DMS53 (cell line): Measurements from ENCODE around the gene RABGGTA.
A peak's percentile ranks its signal among the peaks of the same experiment; 100 is the strongest.

Experiments
- DNase-seq: peaks from one replicate; lab custom pipeline; 2025; lab: John Stamatoyannopoulos, UW

RABGGTA gene

DNA sequence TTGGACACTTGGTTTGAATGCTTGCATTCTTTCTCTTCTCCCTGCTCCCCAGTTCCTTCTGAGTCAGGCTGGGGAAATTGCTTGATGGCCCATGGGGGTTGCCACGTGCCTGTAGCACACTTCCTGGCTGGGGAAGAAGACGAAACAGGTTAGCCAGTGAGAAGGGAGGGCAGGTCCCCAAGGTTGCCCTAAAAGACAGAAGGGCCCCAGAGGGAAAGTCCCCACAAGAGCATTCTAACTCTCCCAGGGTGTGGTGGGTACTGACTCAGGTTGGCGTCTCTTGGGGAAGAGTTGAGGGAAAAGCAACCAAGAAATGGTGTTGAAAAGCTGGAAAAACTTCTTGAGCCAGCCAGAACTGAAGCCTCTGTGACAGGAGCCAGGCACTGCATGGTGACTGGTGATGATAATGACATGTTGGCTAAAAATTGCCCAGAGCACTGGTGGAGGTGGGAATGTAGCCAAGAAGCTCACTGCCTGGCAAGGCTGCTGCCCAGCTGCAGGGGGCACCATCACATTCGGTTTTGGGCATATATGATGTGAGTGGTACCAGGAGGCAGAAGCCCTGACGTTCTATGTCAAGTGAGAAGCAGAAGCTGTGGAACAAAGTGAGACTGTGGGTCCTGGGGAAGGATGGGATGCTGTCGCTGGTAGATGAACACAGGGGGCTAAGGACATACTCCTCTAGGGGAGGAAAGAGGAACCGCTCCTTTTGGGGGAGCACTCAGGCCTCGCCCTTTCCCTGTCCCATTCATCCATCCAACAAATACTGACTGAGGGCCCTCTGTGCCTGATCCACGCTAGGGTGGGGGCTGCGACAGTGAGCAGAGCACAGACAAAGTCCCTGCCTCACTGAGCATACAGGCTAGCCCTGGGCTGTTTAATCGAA is 8.1 kb upstream of the RABGGTA start:
- DNase-seq, result peak; percentile 30

DNA sequence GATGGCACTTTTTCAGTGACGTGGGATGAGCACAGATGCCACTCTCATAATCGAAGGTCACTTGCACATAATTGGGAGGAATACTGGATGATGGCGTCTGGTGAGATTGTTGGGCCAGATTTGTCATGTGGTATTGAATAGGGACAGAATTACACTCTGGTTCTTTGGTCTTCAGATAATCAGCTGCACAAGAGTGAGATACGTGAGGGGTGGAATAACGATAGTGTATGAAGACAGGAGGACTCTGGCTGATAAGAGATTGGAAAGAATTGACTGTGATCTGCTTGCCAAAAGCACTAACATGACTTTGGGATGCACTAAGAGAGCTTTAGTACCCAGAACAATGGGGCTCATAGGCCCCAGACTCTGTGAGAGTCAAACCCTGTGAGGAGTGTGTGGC is 7.0 kb upstream of the RABGGTA start:
- no peak for DNase-seq

DNA sequence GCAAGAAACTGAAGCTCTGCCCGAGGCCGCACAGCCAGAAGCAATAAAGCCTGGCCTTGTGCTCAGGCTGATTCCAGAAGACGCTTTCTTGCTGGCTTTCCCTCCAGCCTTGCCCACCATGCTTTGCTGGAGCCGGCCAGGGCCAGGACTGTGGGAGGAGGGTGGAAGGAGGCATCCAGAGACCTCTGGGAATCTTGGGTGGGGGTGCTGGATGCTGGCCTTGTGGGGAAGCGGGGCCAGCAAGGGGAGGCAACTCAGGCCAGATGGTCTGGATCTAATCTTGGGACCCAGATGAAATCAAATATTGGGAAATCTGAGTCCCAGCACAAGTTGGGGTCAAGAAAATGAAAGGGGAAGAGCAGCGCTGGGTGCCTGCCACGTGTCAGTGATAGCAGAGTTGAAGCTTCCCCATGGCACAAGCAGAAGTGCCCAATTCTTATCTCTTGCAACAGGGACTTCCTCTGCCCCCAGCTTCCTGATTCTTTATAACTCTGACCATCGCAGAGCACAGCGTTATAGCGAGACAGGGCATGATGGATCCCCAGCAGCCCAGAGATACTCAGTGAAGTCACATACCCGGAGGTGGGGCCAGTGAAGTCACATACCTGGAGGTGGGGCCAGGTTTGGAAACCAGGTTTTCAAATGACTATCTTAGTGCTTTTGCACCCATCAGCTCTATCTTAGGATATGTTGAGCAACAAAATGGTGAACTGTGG is 6.4 kb upstream of the RABGGTA start:
- no peak for DNase-seq

- DNase-seq, result no peak
Measured at GRCh38 chr14:24277071-24277470, 5.7 kb upstream of the RABGGTA start.

GRCh38 chr14:24274101-24274543 is 2.7 kb upstream of the RABGGTA start:
- DNase-seq, result no peak

GRCh38 chr14:24273422-24273998 is 2.1 kb upstream of the RABGGTA start:
- peak; percentile 26 for DNase-seq

GRCh38 chr14:24272467-24272866 is 1.1 kb upstream of the RABGGTA start:
- no peak for DNase-seq

DNA sequence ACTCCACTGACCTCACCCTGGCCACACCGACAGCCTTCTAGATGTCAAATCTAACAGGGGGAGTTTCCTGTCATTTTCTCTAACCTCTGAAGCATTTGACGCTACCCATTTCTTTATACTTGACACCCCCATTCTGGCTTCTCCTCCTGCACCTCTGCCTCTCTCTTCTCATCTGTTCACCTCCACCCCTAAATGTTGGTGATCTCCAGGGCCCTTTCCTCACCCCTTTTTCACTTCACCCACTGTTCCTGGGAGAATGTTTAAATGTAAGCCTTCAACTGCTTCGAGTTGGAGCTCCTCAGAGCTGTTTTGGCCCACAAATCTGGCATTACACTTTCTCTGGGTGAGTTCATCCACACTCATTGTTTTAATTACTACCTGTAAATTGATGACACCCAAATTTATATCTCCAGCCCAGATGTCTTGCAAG is 452 bp upstream of the RABGGTA start:
- DNase-seq, result no peak

- DNase-seq, result peak; percentile 63
Measured at GRCh38 chr14:24270537-24271133, 762 bp downstream of the RABGGTA start.

DNA sequence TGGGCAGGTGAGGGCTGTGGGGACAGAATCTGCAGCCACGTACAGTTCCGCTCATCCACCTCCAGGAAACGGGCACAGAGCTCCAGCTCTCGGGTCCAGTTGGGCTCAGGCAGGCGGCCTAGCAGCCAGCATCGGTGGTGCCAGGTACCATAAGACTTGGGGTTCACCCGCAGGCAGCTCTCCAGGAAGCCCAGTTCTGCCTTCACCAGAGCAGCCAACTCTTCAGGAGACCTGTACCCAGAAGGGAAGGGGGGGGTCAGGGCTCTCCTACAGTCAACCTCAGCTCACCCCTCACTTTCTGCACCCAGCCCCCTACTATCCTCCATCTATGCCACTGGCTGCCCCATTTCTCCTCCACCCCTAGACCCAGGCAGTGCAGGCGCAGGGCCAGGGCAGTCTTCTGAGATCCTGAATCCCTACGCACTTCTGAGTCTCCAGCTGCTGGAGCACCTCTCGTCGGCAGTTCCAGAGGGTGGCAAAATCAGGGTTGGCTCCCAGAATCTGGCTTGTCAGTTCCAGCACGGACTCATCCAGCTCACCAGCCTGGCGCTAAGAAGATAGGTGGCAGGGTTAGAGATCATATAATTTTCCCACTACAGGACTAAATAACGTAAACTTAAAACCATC is 1.4 kb downstream of the RABGGTA start:
- no peak for DNase-seq

DNA sequence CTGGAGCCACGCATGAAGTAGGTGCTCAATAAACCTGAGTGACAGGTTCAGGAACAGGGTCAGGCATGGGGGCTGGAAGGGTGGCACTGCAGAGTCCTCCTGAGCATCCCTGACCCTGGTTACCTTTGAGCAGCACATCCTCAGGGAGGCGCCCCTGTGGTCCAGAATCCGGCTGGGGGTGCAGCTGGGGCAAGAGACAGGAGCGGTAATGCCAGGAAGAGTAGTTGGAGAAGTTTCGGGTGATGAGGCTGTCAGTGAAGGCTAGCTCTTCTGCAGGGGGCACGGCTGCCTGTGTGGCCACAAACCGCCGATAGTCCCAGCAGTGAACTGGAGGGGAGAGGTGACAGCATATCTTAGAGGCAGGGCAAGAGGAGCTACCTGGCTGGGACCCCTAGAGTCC is 2.0 kb downstream of the RABGGTA start:
- DNase-seq, result no peak

- no peak for DNase-seq
Measured at GRCh38 chr14:24268225-24268624, 3.2 kb downstream of the RABGGTA start.

DNA sequence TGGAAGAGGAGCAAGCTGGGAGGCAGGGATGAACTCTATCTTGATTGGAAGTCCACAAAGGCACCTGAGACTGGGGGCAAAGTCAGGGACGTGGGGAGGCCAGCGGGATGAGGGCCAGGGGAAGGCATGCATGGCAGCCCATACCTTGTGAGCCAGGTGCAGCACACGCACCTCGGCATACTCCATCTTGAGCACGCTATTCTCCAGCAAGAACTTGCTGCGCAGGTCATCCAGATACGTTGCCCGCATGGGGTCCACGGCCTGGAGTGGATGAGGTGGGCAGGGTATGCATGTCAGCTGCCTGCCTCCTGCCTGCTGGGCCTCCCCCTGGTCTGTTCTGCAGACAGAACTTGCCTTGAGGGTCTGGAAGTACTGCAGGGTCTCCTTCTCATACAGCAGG is 3.9 kb downstream of the RABGGTA start:
- DNase-seq, result no peak

DNA sequence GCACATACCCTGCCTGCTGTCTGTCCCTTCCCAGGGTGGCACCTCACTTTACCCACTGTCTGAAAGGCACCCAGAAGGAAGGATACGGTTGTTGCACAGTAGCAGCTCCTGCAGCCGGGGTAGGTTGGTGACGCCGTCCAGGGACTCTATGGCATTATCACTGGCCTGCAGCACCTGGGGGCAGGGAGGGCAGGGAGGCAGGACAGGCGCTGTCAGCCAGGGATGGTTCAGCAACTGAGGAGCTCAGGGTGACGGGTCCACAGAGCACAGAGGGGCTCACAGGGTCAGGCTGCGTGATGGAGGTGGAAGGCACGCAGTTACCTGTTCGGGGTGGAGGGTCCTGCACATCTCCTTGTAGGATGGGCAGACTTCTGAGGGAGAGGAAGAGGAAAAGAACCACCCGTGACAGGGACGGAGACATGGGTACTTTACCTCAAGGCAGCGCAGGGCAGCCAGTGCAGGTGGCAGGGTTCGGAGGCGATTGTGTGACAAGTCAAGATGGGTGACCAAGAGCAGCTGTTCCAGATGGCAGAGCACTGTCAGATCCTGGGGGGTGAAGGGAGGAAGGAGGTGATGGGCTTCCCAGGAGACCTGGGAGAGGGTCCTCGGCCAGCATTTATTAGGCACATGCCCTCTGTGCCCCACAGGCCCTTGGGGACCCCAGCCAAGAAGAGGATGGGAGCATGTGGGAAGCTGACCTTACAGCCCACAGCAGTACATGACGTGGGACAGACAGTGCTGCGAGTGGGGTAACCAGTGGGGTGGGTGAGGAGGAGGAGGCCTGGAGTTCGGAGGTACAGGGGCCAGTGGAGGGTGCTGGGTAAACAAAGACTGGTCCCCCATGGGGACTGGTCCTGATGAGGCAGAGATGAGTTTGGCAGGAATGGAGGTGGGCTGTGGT is 4.8 kb downstream of the RABGGTA start:
- DNase-seq, result no peak

GRCh38 chr14:24264298-24264697 is 7.1 kb downstream of the RABGGTA start:
- DNase-seq, result no peak

- no peak for DNase-seq
Measured at GRCh38 chr14:24263848-24264247, 7.5 kb downstream of the RABGGTA start.

DNA sequence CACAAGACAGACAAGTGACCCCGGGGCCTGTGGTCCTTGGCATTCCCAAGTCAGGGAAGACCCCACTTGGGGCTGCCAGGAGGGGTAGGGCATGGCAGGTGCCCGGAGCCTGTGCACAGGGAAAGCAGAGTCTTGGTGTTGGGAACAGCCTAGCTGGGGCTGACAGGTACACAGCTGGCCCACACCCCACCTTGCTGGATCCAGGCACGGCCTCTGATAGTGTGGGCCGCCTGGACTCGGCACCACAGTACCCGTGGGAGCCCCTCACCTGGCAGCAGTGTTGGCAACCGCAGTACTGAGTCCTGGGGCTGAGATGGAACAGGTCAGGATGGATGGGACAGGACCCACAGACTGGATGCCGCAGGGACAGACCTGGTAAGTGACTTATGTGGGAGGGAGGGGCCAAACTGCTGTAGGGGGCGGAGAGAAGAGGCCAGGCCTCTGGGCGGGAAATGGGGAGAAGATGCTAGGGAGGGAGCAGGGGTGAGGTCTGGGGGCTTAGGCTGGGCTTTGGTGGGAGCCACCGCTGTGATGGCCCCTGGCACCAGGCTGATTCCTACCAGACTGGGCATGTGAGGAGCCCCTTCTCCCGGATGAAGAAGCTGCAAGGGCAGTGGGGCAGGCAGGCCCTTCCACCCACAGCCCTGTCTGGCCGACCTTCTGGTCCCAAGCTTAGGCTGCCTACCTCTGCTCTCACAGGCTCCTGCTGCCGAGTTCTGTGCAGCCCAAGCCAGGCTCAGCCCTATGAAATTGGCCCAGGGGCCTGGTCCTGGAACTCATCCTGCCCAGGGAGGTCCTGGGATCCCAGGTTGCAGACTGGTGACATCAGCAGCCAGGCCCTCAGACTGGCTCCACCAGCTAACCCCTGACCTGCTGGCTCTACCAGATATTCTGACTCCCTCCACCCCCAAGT is 8.3 kb downstream of the RABGGTA start, which contains the start of gene TGM1:
TSS of gene TGM1 (minus strand) at position 357 of the 913 bp plus-strand sequence. CDS start 825 bp downstream, outside the sequence.
- no peak for DNase-seq

DNA sequence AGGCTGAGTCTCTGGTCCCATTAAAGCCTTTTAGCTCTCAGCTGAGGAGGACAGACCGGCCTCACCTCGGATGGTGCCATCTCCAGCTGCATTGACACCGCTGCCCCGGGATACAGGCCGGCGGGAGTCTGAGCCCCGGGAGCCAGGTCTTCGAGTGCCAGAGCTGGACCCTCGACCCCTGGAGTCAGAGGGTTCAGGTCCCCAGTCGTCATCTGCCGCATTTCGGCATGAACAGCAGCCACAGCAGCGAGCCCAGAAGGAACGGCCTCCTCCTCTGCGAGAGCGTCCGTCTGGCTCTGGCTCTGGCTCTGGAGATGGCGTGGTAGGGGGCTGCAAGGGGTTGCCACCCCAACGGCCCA is 9.4 kb downstream of the RABGGTA start:
- DNase-seq, result no peak

- no peak for DNase-seq
Measured at GRCh38 chr14:24261256-24261968, 10.0 kb downstream of the RABGGTA start.
